Right renal pelvis (tissue), 4 donors: ENCODE data around the gene CDON. TPM values are rescaled to one million over a fixed set of nuclear protein-coding genes. Genes with fewer than 3 reads are reported as not detected.
A peak's percentile ranks its signal among the peaks of the same experiment; 100 is the strongest.

Experiments used
- DNase-seq, 4 donors: peaks; one replicate each; pipeline ENCODE4 v3.0.0-alpha.2; 2013; ENCODE audit warnings: low read depth in 4 of 4, low spot score in 3 of 4, missing footprints in 1 of 4
- polyA plus RNA-seq, 4 donors: library from polyadenylated mRNA; unstranded; fragments of 120-200 nt; gene quantifications; one replicate each; pipeline ENCODE4 v1.2.1, GENCODE V29; 2013; ENCODE audit not compliant: insufficient read length in 4 of 4

CDON gene
- polyA plus RNA-seq, 4 donors: 25.3 to 27.7 (median 26.2) TPM

GRCh38 chr11:125946712-125947418 lies 115.8 kb downstream of the CDON start:
- DNase-seq: no peak

- DNase-seq: no peak
Measured at GRCh38 chr11:125945797-125946520, 116.7 kb downstream of the CDON start, which contains the start of gene VSIG10L2. TSS of gene VSIG10L2 (plus strand) at chr11:125946044. CDS start at chr11:125946056, 12 bp downstream.

GRCh38 chr11:125945011-125945796 lies 117.5 kb downstream of the CDON start:
- no peak for DNase-seq

- no peak for DNase-seq
Measured at GRCh38 chr11:125944350-125945010, 118.2 kb downstream of the CDON start.

GRCh38 chr11:125943661-125944349 lies 118.9 kb downstream of the CDON start:
- no peak for DNase-seq

GRCh38 chr11:125942771-125943428 lies 119.8 kb downstream of the CDON start:
- no peak for DNase-seq

- DNase-seq: peak in 2 of 4 donors; percentile 22 to 37
Measured at GRCh38 chr11:125941619-125942611, 120.8 kb downstream of the CDON start.

GRCh38 chr11:125941267-125941618 lies 121.4 kb downstream of the CDON start:
- no peak for DNase-seq

- no peak for DNase-seq
Measured at GRCh38 chr11:125940145-125940544, 122.5 kb downstream of the CDON start.

- DNase-seq: no peak
Measured at GRCh38 chr11:125939081-125939521, 123.6 kb downstream of the CDON start.

- no peak for DNase-seq
Measured at GRCh38 chr11:125938418-125938817, 124.2 kb downstream of the CDON start.

- DNase-seq: no peak
Measured at GRCh38 chr11:125935618-125936199, 127.0 kb downstream of the CDON start.

- no peak for DNase-seq
Measured at GRCh38 chr11:125935056-125935455, 127.6 kb downstream of the CDON start.

- no peak for DNase-seq
Measured at GRCh38 chr11:125934473-125934872, 128.2 kb downstream of the CDON start.

GRCh38 chr11:125933030-125933813 lies 129.4 kb downstream of the CDON start:
- DNase-seq: no peak

- DNase-seq: no peak
Measured at GRCh38 chr11:125932301-125932700, 130.4 kb downstream of the CDON start.

GRCh38 chr11:125931668-125932067 lies 131.0 kb downstream of the CDON start:
- DNase-seq: no peak
